ENCODE data around the gene GATA5.

GRCh38 chr20:62464990-62465389, 10.8 kb downstream of the GATA5 start:
- TF ChIP-seq MYC (IDR thresholded peaks at IDR 0.05; ENCODE audit: low read depth, low read length) (no peak), CTCF (IDR thresholded peaks at IDR 0.05; ENCODE audit: extremely low read depth in 1 of 2, insufficient read depth in 1 of 2, low read depth in 1 of 2, low read length in 2 of 2) (no peak), POLR2A (IDR thresholded peaks at IDR 0.05; ENCODE audit: low read depth, low read length) (no peak), FOS (IDR thresholded peaks at IDR 0.05; ENCODE audit: borderline replicate concordance, insufficient read depth, low read length) (no peak), POLR2AphosphoS5 (IDR thresholded peaks at IDR 0.05; ENCODE audit: insufficient read depth, low read depth, low read length) (no peak), EZH2 (IDR thresholded peaks at IDR 0.05; ENCODE audit: borderline replicate concordance, low read depth, low read length, severe bottlenecking) (no peak), JUN (IDR thresholded peaks at IDR 0.05; ENCODE audit: borderline replicate concordance, insufficient read depth, insufficient read length, low read depth) (no peak)

Measured in endothelial cell of umbilical vein (primary cell).